WTC11 (cell line): ENCODE data around the gene STAB1.

ENCODE experiments used
- ATF2 ChIP-seq: sonication (generic); formaldehyde crosslinking; IDR thresholded peaks from 2 replicates; pipeline ENCODE4 v1.8.1; 2022; ENCODE audit warnings: low read depth, missing genetic modification reagents, borderline replicate concordance
- CTCF ChIP-seq: fragments of 200-600 bp; IDR thresholded peaks from 2 replicates; pipeline ENCODE4 v1.8.0; 2022; ENCODE audit warnings: antibody characterized with exemption

- TF ChIP-seq CTCF (no peak), ATF2 (no peak)
Observed at GRCh38 chr3:52480768-52481715, 14.1 kb upstream of the STAB1 start.
